HuH-7 (cell line): Measurements from ENCODE around the gene OSBPL10.

ENCODE experiments used
- DNase-seq: peaks from one replicate; pipeline ENCODE4 v3.0.0; 2011; ENCODE audit warnings: low spot score

Gene OSBPL10

DNA sequence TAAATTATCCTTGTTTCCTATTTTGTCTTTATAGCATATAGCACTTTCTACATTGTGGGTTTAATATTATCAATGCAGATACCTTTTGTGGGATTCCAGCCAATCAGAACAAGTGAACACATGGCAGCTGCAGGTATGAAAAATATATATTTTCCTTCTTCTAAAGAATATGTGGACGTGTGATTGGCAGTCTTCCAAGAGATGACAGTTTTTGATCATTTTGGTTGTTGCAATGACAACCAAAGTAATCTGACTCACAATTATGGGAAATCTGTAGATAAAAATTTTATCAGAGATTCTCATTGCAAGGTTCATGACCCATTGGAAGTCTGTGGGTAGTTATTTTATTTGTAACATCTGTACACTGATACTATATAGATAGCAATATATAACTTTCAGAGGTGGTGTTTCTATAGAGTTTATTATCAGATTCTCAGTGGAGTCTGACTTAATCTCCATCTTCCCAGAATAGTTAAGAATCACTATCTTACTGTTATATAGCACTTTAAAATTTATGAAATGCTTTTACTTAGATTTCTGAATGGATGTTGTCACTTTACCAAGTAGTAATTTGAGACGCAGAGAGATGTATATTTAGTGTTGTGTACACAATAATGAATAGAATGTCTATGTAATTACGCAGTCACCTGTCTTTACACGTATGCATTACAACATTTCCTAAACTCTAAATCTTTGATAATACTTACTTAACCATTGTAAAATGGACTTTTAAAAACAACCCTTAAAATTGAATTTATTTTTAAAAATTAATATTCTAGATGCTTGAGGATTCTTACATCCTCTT is 365.8 kb downstream of the OSBPL10 start:
- no peak for DNase-seq

GRCh38 chr3:31614162-31614921 is 366.7 kb downstream of the OSBPL10 start:
- no peak for DNase-seq

- no peak for DNase-seq
Measured at GRCh38 chr3:31613654-31614053, 367.4 kb downstream of the OSBPL10 start.

DNA sequence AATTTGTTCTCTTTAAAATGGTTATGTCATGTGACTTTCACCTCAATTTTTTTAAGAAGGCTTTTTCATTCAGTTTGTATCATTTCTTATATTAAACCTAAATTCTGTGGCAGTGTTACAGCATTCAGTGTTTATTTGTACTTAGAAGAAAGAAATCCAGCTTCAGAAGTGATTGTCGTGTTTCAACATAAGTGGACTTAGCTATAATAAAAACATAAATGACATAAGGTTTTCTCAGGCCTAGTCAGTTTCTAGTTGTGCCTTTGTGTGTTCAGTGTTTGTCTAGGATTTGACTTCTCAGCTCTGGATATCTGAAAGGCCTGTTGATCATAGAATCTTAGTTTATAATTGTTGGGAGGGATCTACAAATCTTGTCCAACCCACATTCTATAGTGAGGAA is 367.9 kb downstream of the OSBPL10 start:
- DNase-seq = peak; percentile 8
